MCF 10A (cell line): ENCODE measurements around the gene RPS21. TPM values are rescaled to one million over a fixed set of nuclear protein-coding genes. Genes with fewer than 3 reads are reported as not detected.

ENCODE experiments used
- BruUV-seq: library from RNA; stranded (reverse); fragments of 400-500 nt; replicated peaks from 2 replicates; lab custom pipeline; 2021; lab: Mats Ljungman, UMichigan
- CTCF ChIA-PET: fragments of 300-600 bp; sonication (Branson Sonifier 250); formaldehyde crosslinking; extraction: SDS; loops from one replicate; lab custom pipeline; 2021; ENCODE audit warnings: antibody characterized with exemption, inconsistent platforms; lab: Yijun Ruan, JAX
- POLR2A ChIA-PET: fragments of 300-600, 350-650 bp; sonication (Branson Sonifier 250); formaldehyde crosslinking; extraction: SDS; loops from one replicate; lab custom pipeline; 2020; ENCODE audit warnings: antibody characterized with exemption, inconsistent platforms; lab: Yijun Ruan, JAX
- DNase-seq: peaks from one replicate; pipeline ENCODE4 v3.0.0-alpha.2; 2018; ENCODE audit not compliant: unreplicated experiment
- H3K27ac Mint-ChIP-seq: one replicate; pipeline ENCODE4 v1.8.0; 2022; ENCODE audit warnings: mild to moderate bottlenecking, low read depth, mixed read lengths; ENCODE audit not compliant: unreplicated experiment
- H3K27me3 Mint-ChIP-seq: one replicate; pipeline ENCODE4 v1.8.0; 2022; ENCODE audit warnings: mixed read lengths; ENCODE audit not compliant: insufficient read depth, unreplicated experiment
- H3K36me3 Mint-ChIP-seq: one replicate; pipeline ENCODE4 v1.8.0; 2022; ENCODE audit warnings: mild to moderate bottlenecking, moderate library complexity, mixed read lengths; ENCODE audit not compliant: insufficient read depth, unreplicated experiment
- H3K4me1 Mint-ChIP-seq: one replicate; pipeline ENCODE4 v1.8.0; 2022; ENCODE audit warnings: mixed read lengths; ENCODE audit not compliant: insufficient read depth, unreplicated experiment
- H3K4me3 Mint-ChIP-seq: one replicate; pipeline ENCODE4 v1.8.0; 2022; ENCODE audit warnings: mild to moderate bottlenecking, moderate library complexity, mixed read lengths; ENCODE audit not compliant: unreplicated experiment
- H3K9me3 Mint-ChIP-seq: one replicate; pipeline ENCODE4 v1.8.0; 2022; ENCODE audit warnings: mixed read lengths; ENCODE audit not compliant: unreplicated experiment
- CTCF ChIP-seq: fragments of 200-600 bp; IDR thresholded peaks from one replicate; pipeline ENCODE4 v1.8.0; 2022; ENCODE audit warnings: antibody characterized with exemption, mild to moderate bottlenecking; ENCODE audit not compliant: unreplicated experiment
- intact Hi-C: fragments of 100-400 bp; cut with micrococcal nuclease; formaldehyde crosslinking; loops from 2 replicates; pipeline ENCODE4 v1.14.1; 2022
- total RNA-seq: library from RNA; stranded (reverse); gene quantifications from 2 replicates; pipeline ENCODE4 v1.2.3, GENCODE V29; 2022

The RPS21 gene
- total RNA-seq, 1 experiment from 2014 or later: 2,055 TPM

GRCh38 chr20:62362590-62362940 is 24.3 kb upstream of the RPS21 start:
- peak; percentile 21 for DNase-seq
- H3K27me3 Mint-ChIP-seq: no peaks in the 10 kb centered on the region
- TF ChIP-seq CTCF: no peak
- H3K4me3 Mint-ChIP-seq: peak overlapping the region; percentile 61
- H3K9me3 Mint-ChIP-seq: no peaks in the 10 kb centered on the region
- peaks cover 45% of the 10 kb centered on the region for H3K4me1 Mint-ChIP-seq
- intact Hi-C loops: no loop called here
- peaks cover 35% of the 10 kb centered on the region for H3K36me3 Mint-ChIP-seq
- no peak overlapping the region for H3K27ac Mint-ChIP-seq
- POLR2A ChIA-PET: interaction anchor here (0.7 to 12.9 kb wide), 6 partner anchors 12 to 281 kb away, joined by 3 to 347 read pairs (median 155); partner anchors contain the start of genes ADRM1 and RPS21
- CTCF ChIA-PET: interaction anchor here (0.6 to 8.3 kb wide), 8 partner anchors 11 to 172 kb away, joined by 3 to 87 read pairs (median 4); no protein-coding TSS in a partner anchor
- BruUV-seq: no TSS peak

- H3K27ac Mint-ChIP-seq: no peak overlapping the region
- POLR2A ChIA-PET: interaction anchor here (0.7 to 12.9 kb wide), 8 partner anchors 6 to 431 kb away, joined by 3 to 347 read pairs (median 117); partner anchors contain the start of genes ADRM1 and RPS21
Measured at GRCh38 chr20:62362991-62363919, 23.6 kb upstream of the RPS21 start.

GRCh38 chr20:62363920-62364851 is 22.7 kb upstream of the RPS21 start:
- no TSS peak for BruUV-seq
- Mint-ChIP-seq H3K27ac (no peak overlapping the region), H3K27me3 (no peaks in the 10 kb centered on the region), H3K9me3 (no peaks in the 10 kb centered on the region), H3K4me1 (peaks cover 48% of the 10 kb centered on the region), H3K36me3 (peaks cover 35% of the 10 kb centered on the region), H3K4me3 (peak overlapping the region; percentile 80)
- DNase-seq: peak; percentile 36
- TF ChIP-seq CTCF: no peak
- ChIA-PET CTCF (interaction anchor here (0.7 to 8.3 kb wide), 17 partner anchors 8 to 63 kb away, joined by 3 to 87 read pairs (median 5); partner anchors contain the start of genes ADRM1 and RPS21), POLR2A (interaction anchor here (0.7 to 12.9 kb wide), 12 partner anchors 7 to 430 kb away, joined by 3 to 347 read pairs (median 5); partner anchors contain the start of genes ADRM1 and RPS21)
- intact Hi-C loops: no loop called here

More at GRCh38 chr20:62362991-62363919, 23.6 kb upstream of the RPS21 start:
- CTCF ChIA-PET: interaction anchor here (0.6 to 8.3 kb wide), 12 partner anchors 11 to 173 kb away, joined by 3 to 87 read pairs (median 6); partner anchors contain the start of genes ADRM1 and RPS21
- H3K4me3 Mint-ChIP-seq: peak overlapping the region; percentile 80
- intact Hi-C loops: no loop called here
- peaks cover 35% of the 10 kb centered on the region for H3K36me3 Mint-ChIP-seq
- H3K9me3 Mint-ChIP-seq: no peaks in the 10 kb centered on the region
- H3K27me3 Mint-ChIP-seq: no peaks in the 10 kb centered on the region
- DNase-seq: peak; percentile 42
- peak; percentile 20 for TF ChIP-seq CTCF
- peaks cover 46% of the 10 kb centered on the region for H3K4me1 Mint-ChIP-seq
- no TSS peak for BruUV-seq
